Colonic mucosa (tissue), 4 donors: ENCODE data around the gene SMIM3. TPM values are rescaled to one million over a fixed set of nuclear protein-coding genes. Genes with fewer than 3 reads are reported as not detected.

Experiments
- DNase-seq: peaks from one replicate; pipeline ENCODE4 v3.0.0-alpha.2; 2020
- H3K27ac ChIP-seq: fragments of 200-600 bp; one replicate; pipeline ENCODE4 v1.8.0; 2021
- H3K27me3 ChIP-seq: fragments of 200-600 bp; one replicate; pipeline ENCODE4 v1.8.0; 2021
- H3K36me3 ChIP-seq: fragments of 200-600 bp; one replicate; pipeline ENCODE4 v1.8.0; 2021
- H3K4me1 ChIP-seq: fragments of 200-600 bp; one replicate; pipeline ENCODE4 v1.8.0; 2021; ENCODE audit warnings: mild to moderate bottlenecking
- H3K4me3 ChIP-seq: fragments of 200-600 bp; one replicate; pipeline ENCODE4 v1.8.0; 2021
- H3K9ac ChIP-seq, 2 donors: one replicate each; pipeline ENCODE4 v1.7.0; 2013; ENCODE audit warnings: control low read depth in 2 of 2, low read depth in 2 of 2, low read length in 2 of 2
- H3K9me3 ChIP-seq: fragments of 200-600 bp; one replicate; pipeline ENCODE4 v1.8.0; 2021
- CTCF ChIP-seq: fragments of 200-600 bp; IDR thresholded peaks from one replicate; pipeline ENCODE4 v1.8.0; 2022; ENCODE audit warnings: antibody characterized with exemption, mild to moderate bottlenecking
- intact Hi-C: fragments of 100-400 bp; cut with DNase I; formaldehyde crosslinking; loops from one replicate; pipeline ENCODE4 v1.14.1; 2022
- total RNA-seq, 2 donors: library from RNA; stranded (reverse); fragmentation: NEBNext Ultra II Directional in 1 of 2; extraction: Animal tissue kit (Norgen Biotek cat#: 25700) in 1 of 2; gene quantifications; one replicate each; pipeline ENCODE4 v1.2.1, GENCODE V29; 2021
- donor health status: healthy.
- donor health status: DM: no; HTN: no; CAD: no.
- donor health status: DM: no; HTN: no; CAD: no.

Gene SMIM3
- total RNA-seq = 10 to 100 TPM; 10.1 to 12.6 TPM

DNA sequence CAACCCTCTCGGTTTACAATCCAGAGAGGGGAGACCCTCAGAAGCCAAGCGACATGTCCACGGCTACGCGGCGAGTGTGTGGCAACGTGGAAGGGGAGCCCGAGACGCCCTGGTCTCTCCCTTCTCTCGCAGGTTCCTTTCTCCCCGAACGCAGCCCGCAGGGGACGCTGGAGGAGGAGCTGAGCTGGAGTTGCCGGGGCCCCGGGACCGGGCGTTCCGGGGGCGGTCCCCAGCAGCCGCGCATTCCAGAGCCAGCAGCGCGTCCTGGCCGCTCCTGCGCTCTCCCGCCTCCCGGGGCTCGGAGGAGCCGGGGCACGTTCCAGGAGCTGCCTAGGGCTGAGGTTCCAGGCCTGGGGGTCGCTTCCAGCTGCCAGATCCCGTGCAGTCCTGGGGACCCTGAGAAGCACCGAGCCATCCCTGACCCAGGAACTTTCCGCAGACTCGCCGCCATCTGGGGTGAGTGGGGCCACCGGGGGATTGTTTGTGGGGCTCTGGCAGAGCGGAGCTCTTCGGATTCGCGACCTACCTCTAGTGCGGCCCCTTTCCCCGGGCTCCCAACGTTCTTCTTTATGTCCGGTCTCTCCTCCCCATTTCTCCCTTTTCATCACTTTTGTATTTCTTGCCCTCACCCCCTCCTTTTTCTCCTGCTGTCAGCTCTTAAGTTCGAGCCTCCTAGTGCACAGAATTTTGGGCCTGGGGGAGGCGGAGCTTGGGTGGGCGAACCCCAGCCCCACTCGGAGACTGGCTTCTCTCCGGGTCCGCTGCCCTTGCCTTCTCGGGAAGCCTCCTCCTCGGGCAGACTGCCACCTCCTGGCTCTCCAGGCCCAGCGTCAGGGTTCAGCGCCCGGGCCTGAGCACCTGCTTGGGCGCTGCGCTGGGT lies at the start of gene SMIM3:
TSS of gene SMIM3 (plus strand) at position 241 of the 880 bp plus-strand sequence. CDS start 16,684 bp downstream, outside the sequence.
- Histone ChIP-seq H3K9ac (peak within 1 kb of the TSS; percentile 88 to 92), H3K4me3 (peak within 1 kb of the TSS; percentile 67), H3K27ac (peak within 1 kb of the TSS; percentile 82), H3K9me3 (no peaks in the 10 kb centered on the region), H3K36me3 (no peaks in the 10 kb centered on the region), H3K4me1 (peaks cover 36% of the 10 kb centered on the region), H3K27me3 (no peaks in the 10 kb centered on the region)
- peak; percentile 84 for DNase-seq
- peak; percentile 28 for TF ChIP-seq CTCF
- intact Hi-C loops = loop anchor here (5.0 kb wide), 1 partner anchor 76 kb away; the partner anchor contains the start of gene RBM22

- H3K4me1 ChIP-seq = no peaks in the 10 kb centered on the region
- no peak overlapping the region for H3K4me3 ChIP-seq
- no peak for TF ChIP-seq CTCF
- DNase-seq = no peak
- H3K27me3 ChIP-seq = no peaks in the 10 kb centered on the region
- H3K27ac ChIP-seq = no peak overlapping the region
- no peaks in the 10 kb centered on the region for H3K9me3 ChIP-seq
- H3K36me3 ChIP-seq = peaks cover 18% of the 10 kb centered on the region
- intact Hi-C loops = no loop called here
- no peak overlapping the region for H3K9ac ChIP-seq
Measured at GRCh38 chr5:150729859-150730258, 48.7 kb upstream of the SMIM3 start.

DNA sequence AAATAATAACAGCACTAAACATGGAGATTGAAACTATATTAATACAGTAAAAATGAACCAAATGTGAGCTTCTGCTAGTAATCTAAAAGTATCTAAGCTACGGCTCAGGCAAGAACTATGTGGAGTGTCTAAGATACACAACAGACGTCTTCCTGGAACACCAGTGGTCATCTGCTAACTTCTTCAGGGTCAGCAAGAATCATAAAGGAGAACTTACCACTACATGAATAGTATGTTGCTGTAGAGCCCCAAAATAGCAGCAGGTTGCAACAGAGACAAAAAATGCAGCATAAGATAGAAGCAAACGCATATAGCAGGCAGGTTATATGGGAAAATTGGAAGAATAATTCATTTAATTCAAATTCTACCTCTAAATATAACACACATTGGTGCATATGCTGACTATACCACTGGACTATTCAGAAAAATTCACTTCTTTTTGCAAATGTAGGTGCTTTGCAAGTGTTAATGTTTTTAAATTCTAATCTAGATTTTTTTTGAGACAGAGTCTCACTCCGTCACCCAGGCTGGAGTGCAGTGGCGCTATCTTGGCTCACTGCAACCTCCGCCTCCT lies 46.8 kb upstream of the SMIM3 start:
- H3K9me3 ChIP-seq = no peaks in the 10 kb centered on the region
- no peak for DNase-seq
- H3K4me1 ChIP-seq = no peaks in the 10 kb centered on the region
- no peak overlapping the region for H3K4me3 ChIP-seq
- no peak overlapping the region for H3K9ac ChIP-seq
- no peak for TF ChIP-seq CTCF
- peaks cover 11% of the 10 kb centered on the region for H3K36me3 ChIP-seq
- intact Hi-C loops = no loop called here
- H3K27me3 ChIP-seq = no peaks in the 10 kb centered on the region
- no peak overlapping the region for H3K27ac ChIP-seq

DNA sequence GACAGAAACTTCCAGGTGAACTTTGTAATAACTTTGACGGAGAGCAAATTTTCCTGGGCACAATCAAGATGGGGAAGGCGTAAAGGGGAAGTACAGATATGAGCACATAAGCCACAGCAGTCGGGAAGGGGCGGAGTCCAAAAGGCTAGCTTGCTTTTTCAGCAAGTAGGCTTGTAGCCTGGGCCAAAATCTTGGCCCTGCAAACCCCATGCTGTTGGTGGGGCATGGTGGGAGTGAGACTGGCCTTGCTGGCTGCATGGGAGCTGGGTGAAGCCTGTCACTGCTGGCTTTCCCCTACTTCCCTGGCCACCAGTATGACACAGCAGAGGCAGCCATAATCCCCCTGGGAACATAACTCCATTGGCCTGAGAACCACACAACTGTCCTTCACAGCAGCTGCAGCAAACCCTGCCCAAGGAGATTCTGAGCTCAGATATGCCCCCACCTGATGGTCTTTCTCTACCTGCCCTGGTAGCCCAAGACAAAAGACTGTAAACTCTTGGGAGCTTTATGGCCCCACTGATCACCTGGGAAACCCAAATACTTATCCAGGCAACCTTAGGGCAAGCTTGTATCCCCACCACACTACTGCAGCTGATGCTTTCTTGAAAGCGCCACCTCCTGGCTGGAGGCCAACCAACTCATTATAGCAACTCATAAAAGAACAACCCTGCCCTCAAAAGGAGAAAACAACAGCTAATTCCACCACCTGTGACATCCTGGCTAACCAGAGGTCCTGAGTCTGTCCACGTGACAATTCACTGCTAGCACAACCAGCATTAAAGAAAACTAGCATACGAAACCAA lies 43.8 kb upstream of the SMIM3 start:
- Histone ChIP-seq H3K4me1 (no peaks in the 10 kb centered on the region), H3K27me3 (no peaks in the 10 kb centered on the region), H3K4me3 (no peak overlapping the region), H3K9ac (no peak overlapping the region), H3K27ac (peak overlapping the region; percentile 23), H3K36me3 (peaks cover 7% of the 10 kb centered on the region), H3K9me3 (no peaks in the 10 kb centered on the region)
- no peak for TF ChIP-seq CTCF
- intact Hi-C loops = no loop called here
- DNase-seq = peak; percentile 36

- Histone ChIP-seq H3K9ac (no peak overlapping the region), H3K27me3 (no peaks in the 10 kb centered on the region), H3K4me3 (no peak overlapping the region), H3K27ac (no peak overlapping the region), H3K36me3 (no peaks in the 10 kb centered on the region), H3K4me1 (no peaks in the 10 kb centered on the region), H3K9me3 (no peaks in the 10 kb centered on the region)
- TF ChIP-seq CTCF = no peak
- intact Hi-C loops = no loop called here
- no peak for DNase-seq
Measured at GRCh38 chr5:150738862-150739261, 39.7 kb upstream of the SMIM3 start.
